Measurements from ENCODE around the gene ZDHHC20.
A peak's percentile ranks its signal among the peaks of the same experiment; 100 is the strongest.

The ZDHHC20 gene

DNA sequence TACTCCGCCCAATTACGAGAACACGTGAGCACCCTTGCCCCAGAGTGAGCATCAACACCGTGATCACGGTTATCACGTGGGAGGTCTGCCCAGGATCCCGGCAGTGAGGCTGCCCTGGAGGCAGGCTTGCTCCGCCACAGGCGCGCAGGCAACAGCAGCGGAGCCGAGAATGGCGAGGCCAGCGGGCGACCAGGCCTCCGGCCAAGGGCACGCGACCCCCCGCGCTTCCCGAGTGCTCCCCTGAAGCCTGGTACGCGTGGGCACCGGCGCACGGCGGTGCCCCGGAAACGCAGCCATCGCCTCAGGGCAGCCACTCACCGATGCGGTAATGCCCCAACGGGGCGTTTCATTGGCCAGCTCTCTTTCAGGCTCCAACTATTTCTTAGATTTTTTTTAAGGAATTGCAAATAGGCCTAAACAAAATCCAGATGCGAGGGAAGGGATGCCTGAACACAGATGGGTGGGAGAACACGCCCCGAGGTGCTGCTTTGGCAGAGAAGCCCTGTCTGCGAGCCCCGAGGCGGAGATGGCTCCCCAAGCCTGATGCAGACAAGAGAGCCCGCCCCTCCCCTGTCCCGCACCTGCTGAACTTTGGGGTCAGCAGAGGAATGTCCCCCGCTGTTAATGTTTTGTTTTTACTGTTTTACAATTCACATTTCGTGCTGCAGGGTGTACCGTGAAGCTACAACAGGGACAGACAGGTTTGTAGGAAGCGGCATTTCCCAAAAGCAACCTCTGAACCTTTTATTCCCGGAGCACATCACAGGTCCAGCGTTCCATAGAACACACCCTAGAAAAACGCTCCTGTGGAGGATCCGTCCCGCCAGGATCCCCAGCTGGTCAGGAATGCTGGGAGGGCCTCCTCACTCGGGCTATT, 132.7 kb downstream of the ZDHHC20 start:
- peak; percentile 76 for DNase-seq (ENCODE audit: low spot score)

DNA sequence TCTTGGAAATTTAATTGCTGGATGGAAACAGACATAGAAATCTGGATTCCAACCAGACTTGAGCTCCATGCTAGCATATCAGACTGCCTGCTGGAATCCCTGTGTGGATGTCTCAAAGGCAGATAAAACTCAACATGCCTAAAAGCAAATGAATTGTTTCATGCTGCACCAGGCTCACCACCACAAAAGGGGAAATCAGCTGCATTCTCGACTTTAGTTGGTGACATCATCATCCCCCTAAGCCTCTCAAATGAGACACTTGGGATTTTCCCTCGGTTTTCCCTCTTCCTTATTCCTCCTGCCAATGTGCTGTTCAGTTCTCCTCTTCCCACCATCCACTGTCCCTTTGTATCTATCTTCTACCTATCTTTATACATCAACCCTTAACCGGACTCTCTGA, 134.3 kb downstream of the ZDHHC20 start:
- DNase-seq (ENCODE audit: low spot score), result no peak

DNA sequence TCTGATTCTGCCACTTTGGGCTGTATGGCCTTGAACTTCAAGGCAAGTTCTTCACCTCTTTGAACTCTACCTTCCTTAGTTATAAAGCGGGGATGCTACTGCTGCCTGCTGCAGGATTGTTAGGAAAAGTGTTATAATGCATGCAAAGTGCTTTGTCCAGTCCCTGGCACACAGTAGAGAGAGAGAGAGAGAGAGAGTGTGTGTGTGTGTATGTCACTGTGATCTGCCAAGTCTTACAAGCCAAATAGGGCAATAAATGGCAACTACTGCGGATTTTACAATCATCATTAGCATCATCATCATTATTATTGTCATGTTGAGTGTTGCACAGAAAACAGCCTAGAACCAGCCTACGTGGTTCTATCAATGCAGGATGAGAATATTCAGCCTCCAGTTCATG, 136.1 kb downstream of the ZDHHC20 start:
- DNase-seq (ENCODE audit: low spot score), result no peak

Measured in ecto neural progenitor cell (in vitro differentiated cells).